Fibroblast of upper back skin (primary cell): ENCODE results near the gene LYZL2.
A peak's percentile ranks its signal among the peaks of the same experiment; 100 is the strongest.
"Not testable (repeated sequence)": the region's sequence is repeated elsewhere in the genome, so short reads cannot be mapped to it uniquely, and the experiment has no call there.

Source experiments
- DNase-seq: peaks from one replicate; pipeline ENCODE4 v3.0.0-alpha.2; 2013

The LYZL2 gene

GRCh38 chr10:30637881-30638467, 8.4 kb upstream of the LYZL2 start:
- DNase-seq: peak; percentile 89

GRCh38 chr10:30631188-30631587, 1.6 kb upstream of the LYZL2 start:
- DNase-seq: no peak

GRCh38 chr10:30630571-30630970, 1.0 kb upstream of the LYZL2 start:
- DNase-seq: peak; percentile 62

- not testable (repeated sequence) for DNase-seq
These were observed 977 bp downstream of the LYZL2 start for GRCh38 chr10:30628576-30628975.

GRCh38 chr10:30626837-30627236, 2.7 kb downstream of the LYZL2 start:
- DNase-seq: not testable (repeated sequence)

- DNase-seq: not testable (repeated sequence)
These were observed 3.4 kb downstream of the LYZL2 start for GRCh38 chr10:30626196-30626595.

- DNase-seq: peak; percentile 78
These were observed 4.5 kb downstream of the LYZL2 start for GRCh38 chr10:30625080-30625479.

GRCh38 chr10:30619966-30620365, 9.6 kb downstream of the LYZL2 start:
- no peak for DNase-seq

- DNase-seq: no peak
These were observed 12.5 kb downstream of the LYZL2 start for GRCh38 chr10:30617070-30617469.

- DNase-seq: not testable (repeated sequence)
These were observed 18.5 kb downstream of the LYZL2 start for GRCh38 chr10:30611041-30611440.

- DNase-seq: no peak
These were observed 21.7 kb downstream of the LYZL2 start for GRCh38 chr10:30607814-30608213.

GRCh38 chr10:30606313-30606712, 23.2 kb downstream of the LYZL2 start:
- DNase-seq: no peak

- not testable (repeated sequence) for DNase-seq
These were observed 24.0 kb downstream of the LYZL2 start for GRCh38 chr10:30605341-30606121.

- no peak for DNase-seq
These were observed 26.0 kb downstream of the LYZL2 start for GRCh38 chr10:30603589-30603988.

- DNase-seq: no peak
These were observed 26.8 kb downstream of the LYZL2 start for GRCh38 chr10:30602747-30603146.

- peak; percentile 23 for DNase-seq
These were observed 29.5 kb downstream of the LYZL2 start for GRCh38 chr10:30600005-30600404.

- no peak for DNase-seq
These were observed 31.3 kb downstream of the LYZL2 start for GRCh38 chr10:30598105-30598776.

- DNase-seq: not testable (repeated sequence)
These were observed 32.1 kb downstream of the LYZL2 start for GRCh38 chr10:30597433-30597824.

- not testable (repeated sequence) for DNase-seq
These were observed 32.8 kb downstream of the LYZL2 start for GRCh38 chr10:30596493-30597432.

- DNase-seq: no peak
These were observed 33.5 kb downstream of the LYZL2 start for GRCh38 chr10:30596013-30596412.

- no peak for DNase-seq
These were observed 35.5 kb downstream of the LYZL2 start for GRCh38 chr10:30594077-30594476.

GRCh38 chr10:30592770-30593169, 36.8 kb downstream of the LYZL2 start:
- not testable (repeated sequence) for DNase-seq

GRCh38 chr10:30591249-30591670, 38.3 kb downstream of the LYZL2 start:
- peak; percentile 54 for DNase-seq
